Stimulated activated CD4-positive, alpha-beta T cell treated with anti-CD3 and anti-CD28 coated beads, Interleukin-12 subunit alpha, Interleukin-12 subunit beta, amount 100 ng/mL, for 48 hours (primary cell): ENCODE data around the gene POLH.
A peak's percentile ranks its signal among the peaks of the same experiment; 100 is the strongest.

Source experiments
- DNase-seq, 3 donors: peaks; one replicate each; pipeline ENCODE4 v3.0.0-alpha.2; 2020; ENCODE audit warnings: low read depth in 2 of 3, low spot score in 1 of 3

The POLH gene

GRCh38 chr6:43604174-43604573 is 28.2 kb downstream of the POLH start:
- no peak for DNase-seq

DNA sequence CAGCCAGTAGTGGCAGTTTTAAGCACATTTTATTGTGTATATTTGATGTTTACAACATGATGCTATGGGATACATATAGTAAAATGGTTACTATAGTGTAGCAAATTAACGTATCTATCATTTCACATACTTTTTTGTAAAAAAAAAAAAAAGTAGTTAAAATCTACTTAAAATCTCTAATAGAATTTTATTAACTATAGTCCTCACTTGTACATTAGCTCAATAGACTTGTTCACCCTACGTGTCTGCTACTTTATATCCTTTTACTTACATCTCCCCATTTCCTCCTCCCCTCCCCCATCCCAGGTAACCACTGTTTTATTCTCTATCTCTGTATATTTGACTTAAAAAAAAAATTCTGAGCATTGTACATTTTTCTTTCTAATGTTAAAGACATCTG is 30.0 kb downstream of the POLH start:
- no peak for DNase-seq

- peak in 2 of 3 donors; percentile 44 to 62 for DNase-seq
Measured at GRCh38 chr6:43608310-43608763, 32.4 kb downstream of the POLH start.

GRCh38 chr6:43608807-43609206 is 32.8 kb downstream of the POLH start:
- no peak for DNase-seq

DNA sequence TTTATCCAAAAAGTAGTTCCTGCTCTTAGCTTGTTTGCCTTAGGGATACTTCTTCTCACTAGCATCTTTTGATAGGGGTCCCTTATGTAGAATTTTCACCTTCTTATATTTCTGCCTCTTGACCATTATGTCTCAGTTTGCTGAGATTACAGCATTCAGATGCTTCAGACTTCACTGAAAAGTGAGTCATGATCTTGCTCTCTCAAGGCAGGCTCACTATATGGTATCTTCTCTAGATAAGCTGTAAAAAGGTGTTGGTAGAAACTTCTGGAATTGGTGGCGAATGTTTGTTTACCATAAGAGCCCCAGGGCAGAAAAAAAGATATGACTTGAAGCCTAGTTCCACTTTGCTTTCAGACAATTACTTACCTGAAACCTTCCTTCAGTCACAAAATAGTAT is 33.4 kb downstream of the POLH start:
- DNase-seq, result no peak

DNA sequence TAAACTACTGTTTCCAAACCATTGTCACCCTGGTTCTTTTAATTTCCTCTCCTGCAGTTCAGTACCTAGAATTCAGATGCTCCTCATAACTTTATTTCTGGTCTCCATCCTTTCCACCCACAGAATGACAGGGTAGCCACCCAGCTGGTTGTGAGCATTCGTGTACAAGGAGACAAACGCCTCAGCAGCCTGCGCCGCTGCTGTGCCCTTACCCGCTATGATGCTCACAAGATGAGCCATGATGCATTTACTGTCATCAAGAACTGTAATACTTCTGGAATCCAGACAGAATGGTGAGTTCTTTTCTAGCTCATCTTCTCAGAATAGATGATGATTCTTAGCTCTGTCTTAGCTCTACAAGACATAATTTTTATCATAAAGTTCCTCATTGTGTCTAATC is 34.4 kb downstream of the POLH start:
- DNase-seq, result no peak

DNA sequence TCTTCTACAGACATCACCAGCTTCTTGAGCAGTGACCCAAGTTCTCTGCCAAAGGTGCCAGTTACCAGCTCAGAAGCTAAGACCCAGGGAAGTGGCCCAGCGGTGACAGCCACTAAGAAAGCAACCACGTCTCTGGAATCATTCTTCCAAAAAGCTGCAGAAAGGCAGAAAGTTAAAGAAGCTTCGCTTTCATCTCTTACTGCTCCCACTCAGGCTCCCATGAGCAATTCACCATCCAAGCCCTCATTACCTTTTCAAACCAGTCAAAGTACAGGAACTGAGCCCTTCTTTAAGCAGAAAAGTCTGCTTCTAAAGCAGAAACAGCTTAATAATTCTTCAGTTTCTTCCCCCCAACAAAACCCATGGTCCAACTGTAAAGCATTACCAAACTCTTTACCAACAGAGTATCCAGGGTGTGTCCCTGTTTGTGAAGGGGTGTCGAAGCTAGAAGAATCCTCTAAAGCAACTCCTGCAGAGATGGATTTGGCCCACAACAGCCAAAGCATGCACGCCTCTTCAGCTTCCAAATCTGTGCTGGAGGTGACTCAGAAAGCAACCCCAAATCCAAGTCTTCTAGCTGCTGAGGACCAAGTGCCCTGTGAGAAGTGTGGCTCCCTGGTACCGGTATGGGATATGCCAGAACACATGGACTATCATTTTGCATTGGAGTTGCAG is 37.9 kb downstream of the POLH start:
- no peak for DNase-seq

GRCh38 chr6:43614396-43614730 is 38.4 kb downstream of the POLH start:
- DNase-seq, result no peak

DNA sequence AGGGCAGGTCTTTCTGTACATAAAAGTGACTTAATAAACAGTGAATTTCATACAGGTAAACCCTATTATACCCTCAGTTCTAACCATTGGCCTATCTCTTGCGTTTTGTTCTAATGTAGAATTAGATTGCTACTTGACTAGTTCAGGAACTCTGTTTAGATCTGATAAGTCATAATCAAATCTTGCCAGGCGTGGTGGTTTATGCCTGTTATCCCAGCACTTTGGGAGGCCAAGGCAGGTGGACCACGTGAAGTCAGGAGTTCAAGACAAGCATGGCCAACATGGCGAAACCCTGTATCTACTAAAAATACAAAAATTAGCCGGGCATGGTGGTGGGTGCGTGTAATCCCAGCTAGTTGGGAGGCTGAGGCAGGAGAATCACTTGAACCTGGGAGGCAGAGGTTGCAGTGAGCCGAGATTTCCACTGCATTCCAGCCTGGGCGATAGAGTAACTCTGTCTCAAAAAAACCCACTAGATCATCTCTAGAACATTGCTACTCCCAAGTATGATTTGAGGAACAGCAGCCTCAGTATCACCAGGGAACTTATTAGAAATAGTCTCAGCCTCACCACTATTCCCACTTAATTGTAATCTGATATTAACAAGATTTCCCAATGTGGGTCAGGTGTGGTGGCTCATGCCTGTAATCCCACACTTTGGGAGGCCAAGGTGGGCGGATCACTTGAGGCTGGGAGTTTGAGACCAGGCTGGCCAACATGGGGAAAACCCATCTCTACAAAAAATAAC is 40.9 kb downstream of the POLH start:
- no peak for DNase-seq

- DNase-seq, result no peak
Measured at GRCh38 chr6:43621078-43621835, 45.3 kb downstream of the POLH start.

DNA sequence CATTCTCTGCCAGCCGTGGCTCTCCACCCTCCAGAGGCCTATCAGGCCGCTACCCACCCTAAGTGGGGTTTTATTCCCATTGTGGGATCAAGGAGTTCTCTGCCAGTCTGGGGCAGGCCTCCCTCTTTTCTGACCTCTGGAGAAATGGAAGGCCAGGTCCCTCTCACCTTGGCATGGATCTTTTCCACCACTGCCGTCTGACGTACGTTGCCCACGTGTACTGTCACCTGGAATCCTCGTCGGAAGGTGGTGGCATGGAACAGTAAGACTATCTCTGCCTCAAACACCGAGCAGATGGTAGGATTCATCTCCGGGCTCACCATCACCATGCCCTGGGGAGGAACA is 45.8 kb downstream of the POLH start:
- no peak for DNase-seq

DNA sequence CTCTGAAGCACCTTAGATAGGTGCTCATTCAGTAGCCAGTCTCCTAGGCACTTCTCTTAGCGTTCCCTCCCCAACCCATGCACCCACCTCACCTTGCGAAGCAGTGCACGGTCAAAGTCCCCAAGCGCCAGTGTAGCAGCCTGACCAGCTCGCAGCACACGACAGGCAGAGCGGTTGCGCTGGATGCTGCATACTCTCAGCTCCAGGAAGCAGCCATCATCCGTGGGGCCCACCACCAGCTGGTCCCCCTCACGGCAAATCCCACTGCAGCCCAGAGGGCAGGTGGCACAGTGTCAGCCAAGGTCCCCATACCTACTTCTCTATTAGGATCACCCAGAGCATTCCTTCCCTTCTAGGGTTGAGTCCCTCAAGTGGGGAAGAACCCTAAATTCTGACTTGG is 46.6 kb downstream of the POLH start:
- DNase-seq, result no peak

DNA sequence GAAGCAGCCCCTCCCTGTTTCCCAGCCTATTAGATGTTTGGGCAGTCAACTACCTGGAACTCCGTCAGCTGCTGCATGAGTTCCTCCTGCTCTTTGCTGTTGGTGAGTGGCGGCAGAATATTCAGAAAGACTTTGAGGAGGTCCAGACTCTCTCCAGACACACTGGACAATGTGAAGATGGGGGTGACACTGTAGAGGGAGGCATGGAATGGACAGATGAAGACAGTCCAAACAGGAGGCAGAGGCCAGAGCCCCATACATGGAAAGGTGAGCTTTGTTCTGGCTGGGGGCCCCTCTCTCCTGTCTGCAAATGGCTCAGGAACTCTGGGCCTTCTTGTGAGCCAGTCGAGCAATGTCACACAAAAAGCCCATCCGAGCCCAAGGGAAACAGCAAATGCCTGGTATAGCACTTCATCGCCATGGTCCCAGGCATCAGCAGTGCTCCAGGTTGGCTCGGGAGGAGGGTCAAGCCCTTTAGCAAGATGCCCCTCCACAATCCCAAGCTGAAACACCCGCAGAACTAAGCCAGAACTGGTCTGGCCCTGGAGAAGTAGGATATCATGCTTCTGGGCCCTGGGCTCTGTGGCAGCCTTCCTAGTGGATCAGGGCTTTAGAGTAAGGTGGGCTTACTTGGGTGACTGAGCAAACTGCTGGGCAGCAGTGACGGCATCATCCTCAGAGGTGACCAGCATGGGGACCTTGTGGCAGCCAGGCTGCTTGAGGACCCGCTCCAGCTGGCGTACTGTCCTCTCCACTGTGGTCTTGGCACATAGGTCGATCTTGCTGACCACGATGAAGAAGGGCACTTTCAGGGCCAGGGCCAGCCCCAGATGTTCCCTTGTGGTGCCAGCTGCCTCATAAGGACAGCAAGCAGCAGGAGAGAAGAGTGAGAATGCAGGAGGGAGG is 48.1 kb downstream of the POLH start:
- DNase-seq, result no peak

DNA sequence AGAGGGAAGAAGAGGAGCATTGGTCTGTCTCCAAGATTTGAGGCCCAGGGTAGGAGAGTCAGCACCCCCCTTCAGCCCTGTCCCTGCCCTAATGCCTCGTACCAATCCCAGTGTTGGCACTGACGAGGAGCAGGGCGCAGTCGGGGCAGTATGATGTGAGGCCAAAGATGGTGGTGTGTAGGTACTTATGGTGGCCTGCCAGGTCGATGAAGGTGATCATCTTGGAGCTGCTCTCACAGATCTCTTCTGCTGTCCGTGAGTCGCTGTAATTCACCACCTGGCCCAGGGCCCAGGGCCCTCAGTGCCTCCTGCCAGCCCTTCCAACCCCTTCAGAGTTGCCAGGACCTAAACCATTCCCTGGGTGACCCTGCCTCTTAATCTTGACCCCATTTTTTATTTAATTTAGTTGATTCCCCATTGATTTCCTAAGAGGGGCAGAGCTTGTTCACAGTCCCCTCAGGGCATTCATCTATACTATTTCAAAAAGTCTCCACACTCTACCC is 48.9 kb downstream of the POLH start:
- DNase-seq, result no peak

- DNase-seq, result no peak
Measured at GRCh38 chr6:43625393-43625992, 49.5 kb downstream of the POLH start.

DNA sequence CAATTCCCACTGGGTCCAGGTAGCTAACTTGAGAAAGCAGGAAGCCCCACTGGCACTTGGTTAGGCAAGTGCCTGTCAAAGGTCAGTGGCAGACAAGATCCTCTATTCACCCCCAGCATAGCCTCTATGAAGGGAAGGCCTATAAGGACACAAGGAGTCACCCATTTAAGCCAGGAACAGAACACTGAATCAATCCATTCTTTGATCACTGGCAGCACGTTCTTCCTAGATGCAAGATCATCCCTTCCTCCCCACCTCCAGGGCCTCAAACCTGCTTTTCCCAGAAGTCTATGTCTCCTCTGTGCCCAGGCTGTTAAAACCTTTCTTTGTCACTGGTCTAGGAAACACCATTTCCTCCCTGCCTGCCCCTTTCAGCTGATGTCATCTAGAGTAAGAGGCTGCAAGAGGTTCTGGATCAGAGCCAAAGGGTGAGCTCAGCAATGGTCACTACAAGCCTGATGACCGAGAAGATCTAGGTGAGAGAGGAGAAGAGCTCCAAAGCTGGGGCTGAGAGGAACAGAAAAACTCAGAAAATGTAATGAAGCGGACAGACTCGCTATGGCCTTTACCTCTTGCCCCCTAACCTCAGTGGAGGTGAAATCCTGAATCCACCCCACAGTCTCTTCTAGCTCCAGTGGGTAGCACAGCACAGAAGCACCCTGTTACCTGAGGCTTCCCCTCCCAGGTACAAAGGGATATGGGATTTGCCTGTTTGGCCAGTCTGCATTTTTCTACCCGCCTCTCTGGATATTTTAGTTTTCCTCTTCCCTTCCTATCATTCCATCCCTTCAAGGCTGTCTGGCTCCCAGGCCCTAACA is 51.2 kb downstream of the POLH start:
- DNase-seq, result no peak

DNA sequence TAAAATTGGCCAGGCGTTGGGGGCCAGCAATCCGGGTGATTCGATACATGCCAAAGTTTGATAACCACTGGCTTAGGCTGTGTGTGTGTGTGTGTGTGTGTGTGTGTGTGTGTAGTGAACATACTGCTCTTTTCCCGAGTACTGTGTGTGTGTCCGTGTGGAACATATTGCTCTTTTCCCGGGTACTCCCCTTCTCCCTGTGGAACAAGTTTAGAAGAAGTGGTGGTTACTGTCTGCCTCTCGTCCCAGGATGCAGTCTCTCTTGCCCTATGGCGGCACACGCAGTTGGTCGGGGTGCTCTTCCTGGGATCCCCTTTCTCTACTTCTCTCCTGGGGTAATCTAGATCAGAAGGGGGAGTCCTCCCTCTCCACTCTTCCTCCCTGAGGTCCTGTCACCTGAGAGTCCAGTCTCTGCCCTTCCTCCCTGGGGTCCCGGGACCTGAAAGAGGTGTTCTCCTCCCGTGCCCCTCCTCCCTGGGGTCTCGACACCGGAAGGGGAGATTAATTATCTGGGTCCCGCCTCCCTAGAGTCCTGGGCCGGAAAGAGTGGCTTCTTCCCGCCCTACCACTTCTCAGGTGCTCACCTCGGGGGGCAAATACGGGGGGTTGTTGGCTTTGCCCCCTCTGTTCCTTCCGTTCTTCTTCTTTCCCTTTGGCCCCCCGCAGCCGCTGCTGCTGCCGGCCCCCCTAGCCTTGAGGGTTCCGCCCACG is 52.6 kb downstream of the POLH start:
- DNase-seq, result peak in 2 of 3 donors; percentile 32 to 40

DNA sequence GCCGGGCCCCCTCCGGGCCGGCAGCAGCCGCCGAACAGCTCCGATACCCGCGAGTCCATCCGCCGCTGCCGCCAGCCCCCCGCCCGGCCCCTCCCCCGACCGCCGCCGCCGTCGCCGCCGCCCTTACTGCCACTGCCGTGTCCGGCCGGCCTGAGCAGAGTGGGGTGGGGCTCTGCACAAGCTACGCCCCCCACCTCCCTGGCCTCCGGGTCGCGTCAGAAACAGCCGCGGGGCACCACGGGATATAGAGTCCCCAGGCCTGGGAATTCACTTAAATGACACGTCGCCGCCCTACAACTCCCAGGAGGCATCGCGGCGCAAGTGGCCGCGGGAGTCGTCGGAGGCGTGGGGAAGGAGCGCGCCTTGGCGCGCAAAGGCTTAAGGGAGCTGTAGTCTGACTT is 53.1 kb downstream of the POLH start, which contains the start of gene GTPBP2:
GTPBP2 (minus strand) TSS at position 161 of the 401 bp plus-strand sequence; CDS start at position 59, 102 bp downstream.
- DNase-seq, result peak; percentile 88 to 97 (median 95)
